K562 (cell line): ENCODE data around the gene EPO. TPM values are rescaled to one million over a fixed set of nuclear protein-coding genes. Genes with fewer than 3 reads are reported as not detected.

Source experiments
- ATAC-seq: fragments of 200-7000 bp; cut with Tn5 transposase; 3 replicates; pipeline ENCODE4 v1.9.1; 2020; ENCODE audit warnings: moderate library complexity
- BruUV-seq: library from RNA; stranded (reverse); fragments of 400-500 nt; replicated peaks from 2 replicates; lab custom pipeline; 2021; lab: Mats Ljungman, UMichigan
- CTCF ChIA-PET: fragments of 300-600 bp; formaldehyde crosslinking; extraction: SDS; loops from one replicate; lab custom pipeline; 2021; ENCODE audit warnings: low intra/inter-chr PET ratio; lab: Yijun Ruan, JAX
- POLR2A ChIA-PET: fragments of 300-600, 350-650 bp; sonication (Branson Sonifier 250); formaldehyde crosslinking; extraction: SDS; loops from one replicate; lab custom pipeline; 2021; ENCODE audit warnings: antibody characterized with exemption, inconsistent platforms; lab: Yijun Ruan, JAX
- DNase-seq, 4 experiments: peaks; one replicate each; pipeline versions ENCODE4 v3.0.0 to v3.0.0-alpha.2; 2011 to 2018; ENCODE audit warnings: low spot score in 3 of 4, mixed read lengths in 3 of 4; ENCODE audit errors: extremely low read depth in 1 of 4
- FAIRE-seq: peaks from 2 replicates; lab custom pipeline; 2011; peaks lifted over from hg19 to GRCh38; lab: Jason Lieb, UNC
- H2AFZ ChIP-seq: 2 replicates; pipeline ENCODE4 v1.6.0; 2011; ENCODE audit warnings: low read depth, low read length, control low read depth, inconsistent platforms
- H3K27ac ChIP-seq: fragments of 200-600 bp; 3 replicates; pipeline ENCODE4 v1.8.0; 2011; ENCODE audit warnings: low read depth, mild to moderate bottlenecking, control low read depth, inconsistent platforms, low read length, moderate library complexity, mixed read lengths; ENCODE audit errors: extremely low read depth
- H3K27me3 ChIP-seq, 2 experiments: fragments of 300-600 bp in 1 of 2; 2 replicates in 1 of 2; 3 replicates in 1 of 2; pipeline versions ENCODE4 v1.6.0 to v1.8.0; 2011; ENCODE audit warnings: inconsistent platforms in 2 of 2, low read length in 2 of 2, mild to moderate bottlenecking in 1 of 2, mixed read lengths in 1 of 2, moderate library complexity in 1 of 2; ENCODE audit not compliant: control insufficient read depth in 2 of 2, insufficient read depth in 2 of 2
- H3K36me3 ChIP-seq: fragments of 300-600 bp; 3 replicates; pipeline ENCODE4 v1.8.0; 2011; ENCODE audit warnings: mild to moderate bottlenecking, low read length, inconsistent platforms; ENCODE audit not compliant: control insufficient read depth, insufficient read depth
- H3K4me1 ChIP-seq, 2 experiments: fragments of 200-600 bp in 1 of 2; replicated peaks in 1 of 2; 2 replicates in 1 of 2; 3 replicates in 1 of 2; pipeline versions ENCODE4 v1.5.1 to v1.8.0; 2011; ENCODE audit warnings: inconsistent platforms in 2 of 2, low read length in 2 of 2, mild to moderate bottlenecking in 1 of 2, mixed read lengths in 1 of 2, moderate library complexity in 1 of 2; ENCODE audit not compliant: control insufficient read depth in 2 of 2, insufficient read depth in 2 of 2
- H3K4me2 ChIP-seq: 2 replicates; pipeline ENCODE4 v1.6.1; 2011; ENCODE audit warnings: low read length, control low read depth, inconsistent platforms, mixed read lengths; ENCODE audit not compliant: insufficient read depth
- H3K4me3 ChIP-seq: fragments of 200-600 bp; sonication (generic), shearing (Covaris generic); 2 replicates; pipeline ENCODE4 v1.5.1; 2016; ENCODE audit warnings: control low read depth, inconsistent platforms
- H3K79me2 ChIP-seq: fragments of 200-600 bp; 3 replicates; pipeline ENCODE4 v1.8.0; 2011; ENCODE audit warnings: low read length, inconsistent platforms; ENCODE audit not compliant: control insufficient read depth, insufficient read depth
- H3K9ac ChIP-seq, 2 experiments: 2 replicates each; pipeline versions ENCODE4 v1.6.0 to v1.6.1; 2011; ENCODE audit warnings: low read depth in 2 of 2, low read length in 2 of 2, control low read depth in 1 of 2, inconsistent platforms in 1 of 2, mild to moderate bottlenecking in 1 of 2, mixed read lengths in 1 of 2; ENCODE audit not compliant: insufficient read depth in 1 of 2
- H3K9me1 ChIP-seq: one replicate; pipeline ENCODE4 v1.6.0; 2011; ENCODE audit warnings: inconsistent platforms, mild to moderate bottlenecking, low read length, moderate library complexity; ENCODE audit not compliant: control insufficient read depth, insufficient read depth
- H3K9me3 ChIP-seq: replicated peaks from 2 replicates; pipeline ENCODE4 v1.5.1; 2011; ENCODE audit warnings: low read depth, low read length, inconsistent platforms; ENCODE audit not compliant: control insufficient read depth, insufficient read depth
- H4K20me1 ChIP-seq: replicated peaks from 2 replicates; pipeline ENCODE4 v1.6.1; 2011; ENCODE audit warnings: low read length, inconsistent platforms, mixed read lengths; ENCODE audit not compliant: control insufficient read depth, insufficient read depth
- FOXM1 ChIP-seq, 2 experiments: fragments of 450-650 bp in 1 of 2; sonication (generic) in 1 of 2; formaldehyde crosslinking in 1 of 2; IDR thresholded peaks; 2 replicates each; pipeline versions ENCODE4 v1.6.1 to v1.9.0; 2017 to 2022; ENCODE audit warnings: low read depth in 2 of 2, mild to moderate bottlenecking in 2 of 2, missing genetic modification reagents in 1 of 2, moderate library complexity in 1 of 2
- POLR2G ChIP-seq: fragments of 200-400 bp; formaldehyde crosslinking; IDR thresholded peaks from 2 replicates; pipeline ENCODE4 v1.6.1; 2017; ENCODE audit warnings: low read depth, mild to moderate bottlenecking, antibody characterized with exemption, low read length, moderate library complexity
- RBFOX2 ChIP-seq: fragments of 200-400 bp; formaldehyde crosslinking; IDR thresholded peaks from 2 replicates; pipeline ENCODE4 v1.6.1; 2017; ENCODE audit warnings: low read depth, mild to moderate bottlenecking, low read length, moderate library complexity
- WGBS: fragments of 100-300 bp; shearing (Covaris generic); methylation state at CpG from one replicate; pipeline ENCODE4 v1.1.6; 2016; ENCODE audit warnings: low coverage, mixed read lengths; ENCODE audit not compliant: insufficient coverage; ENCODE audit errors: missing lambda C conversion rate; 5-methylcytosine and 5-hydroxymethylcytosine counted together
- in situ Hi-C: fragments of 300-500 bp; cut with MboI; formaldehyde crosslinking; loops from 4 replicates; pipeline ENCODE4 v1.15.0; 2018; ENCODE audit warnings: inconsistent platforms, mixed read lengths
- intact Hi-C: fragments of 100-400 bp; cut with micrococcal nuclease; formaldehyde crosslinking; loops from 2 replicates; pipeline ENCODE4 v1.14.2; 2022
- polyA plus RNA-seq, 8 experiments: library from polyadenylated mRNA; depleted of rRNA in 4 of 8; stranded (reverse) in 5 of 8; unstranded in 3 of 8; fragments of >200 nt; fragmentation: Nextera tagmentation in 2 of 8; fragmentation: Illumina TruSeq in 1 of 8; extraction: Ambion mirVana in 2 of 8; extraction: Trizol in 1 of 8; gene quantifications; 2 replicates each; pipeline versions ENCODE4 v1.2.1 to v1.2.3, GENCODE V29; 2011 to 2014; ENCODE audit warnings: inconsistent platforms in 1 of 8, missing spikeins in 1 of 8
- total RNA-seq, 7 experiments: library from RNA; depleted of rRNA in 6 of 7; stranded (reverse); fragments of >200 nt in 6 of 7; fragmentation: Illumina TruSeq in 2 of 7; extraction: Trizol in 2 of 7; gene quantifications; 2 replicates each; pipeline versions ENCODE4 v1.2.1 to v1.2.3, GENCODE V29; 2011 to 2021; ENCODE audit warnings: low replicate concordance in 1 of 7

Gene EPO
- total and polyA plus RNA-seq, 9 of the 15 experiments (the other 6 are each of a cell fraction or from before 2014, with no cell fraction given): 0.06 to 0.41 (median 0.07) TPM; not detected in 6

DNA sequence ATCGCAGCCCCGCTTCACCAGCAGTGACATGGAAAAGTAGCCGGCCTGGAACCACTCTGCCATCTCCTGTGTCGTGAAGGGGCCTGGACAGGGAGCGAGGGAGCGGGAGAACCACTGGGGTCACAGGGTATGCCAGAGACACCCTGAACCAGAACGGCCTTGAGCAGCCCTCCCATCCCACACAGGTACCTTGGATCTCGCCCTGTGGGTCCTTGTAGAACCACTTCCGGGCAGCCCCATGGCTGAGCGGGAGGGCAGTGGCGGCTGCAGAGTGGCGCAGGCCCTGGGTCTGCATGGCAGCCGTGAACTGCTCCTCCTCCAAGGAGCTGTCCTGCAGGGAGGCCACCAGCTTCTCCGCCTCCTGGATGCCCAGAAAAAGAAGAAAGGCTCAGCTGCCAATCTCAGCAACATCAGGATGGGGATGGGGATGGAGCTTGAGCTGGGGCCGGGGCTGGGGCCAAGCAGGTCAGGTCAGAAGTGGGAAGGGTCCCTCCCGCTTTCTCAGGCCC lies 35.7 kb upstream of the EPO start:
- TF ChIP-seq POLR2G (peak; percentile 2; the same call in 1 of the 2 replicates), RBFOX2 (peak; percentile 60), FOXM1 (IDR thresholded peaks at IDR 0.05; ENCODE audit: low read depth) (no peak), FOXM1 (CRISPR knock-in tag; IDR thresholded peaks at IDR 0.05; ENCODE audit: low read depth) (no peak)
- H3K9me1 ChIP-seq: no peaks in the 10 kb centered on the region
- WGBS: 98% methylated on average over 16 of the region's 16 CpGs
- CTCF ChIA-PET: no interaction called here
- H3K4me1 ChIP-seq: peaks cover 4 to 79% of the 10 kb centered on the region in 2 experiments; a peak in 4 of 5 replicates
- BruUV-seq: no TSS peak
- no peak for FAIRE-seq
- peaks cover 23% of the 10 kb centered on the region for H4K20me1 ChIP-seq
- H3K79me2 ChIP-seq: peaks cover 15% of the 10 kb centered on the region
- POLR2A ChIA-PET: interaction anchor here (0.6 to 1.9 kb wide), 4 partner anchors 9 to 81 kb away, joined by 3 to 6 read pairs (median 4); partner anchors contain the start of gene GIGYF1
- no peak overlapping the region for H3K4me3 ChIP-seq
- intact Hi-C loops (no loop called here), in situ Hi-C loops (no loop called here)
- no peak overlapping the region for H3K27ac ChIP-seq
- H3K4me2 ChIP-seq: no peak overlapping the region
- H2AFZ ChIP-seq: no peak overlapping the region
- DNase-seq: peak in 1 of 4 experiments; percentile 10
- H3K27me3 ChIP-seq: no peaks in the 10 kb centered on the region
- no peak for ATAC-seq
- peaks cover 100% of the 10 kb centered on the region; the same call in 2 of the 3 replicates for H3K36me3 ChIP-seq
- 0 out of 4 replicates have a peak overlapping the region, but pooled peaks of 1 of the 2 experiments have one; percentile 6 for H3K9ac ChIP-seq
- no peaks in the 10 kb centered on the region for H3K9me3 ChIP-seq
